Heart left ventricle (tissue), 13 donors: ENCODE measurements around the gene ADAMTS12.

ENCODE experiments used
- CTCF ChIP-seq, 12 donors: fragments of 200-600 bp; sonication (generic) in 4 of 12; IDR thresholded peaks; one replicate each; pipeline versions ENCODE4 v1.5.0 to v1.8.0; 2018 to 2022; ENCODE audit warnings: antibody characterized with exemption in 12 of 12, mild to moderate bottlenecking in 5 of 12
- POLR2A ChIP-seq, 2 donors: fragments of 450-650 bp; IDR thresholded peaks; one replicate each; pipeline ENCODE4 v1.6.1; 2017; ENCODE audit warnings: antibody characterized with exemption in 2 of 2, mild to moderate bottlenecking in 2 of 2, moderate library complexity in 2 of 2
- donor health status: ischemic (EF 13 %, LVEDD 7.1; RV severe dilation, severe dysfunction).
- donor health status: DM: no; HTN: yes; CAD: no.
- donor health status: DM: no; HTN: no; CAD: no.
- donor health status: ischemic (EF 25% LVEDD 6.9; RV normal size, moderate dysfunction).
- donor health status: ischemic (EF 25% LVEDD 5.7; RV mildly dilated, moderate dysfunction).
- donor health status: ischemic (EF 35%, LVEDD 5.7; RV mildly dilated, moderate dysfunction).
- donor health status: nonischemic (EF 11% LVEDD 7.7; RV severe dilation, severe dysfunction).
- donor health status: DM: yes; HTN: yes; CAD: no.
- donor health status: PGD.
- donor health status: ischemic (EF 29% LVEDD 5.4; RV normal size, mild dysfunction).
- donor health status: nonischemic (EF 23%, LVEDD 6.1; RV moderate dilation, normal function).

GRCh38 chr5:33639474-33639873 is 252.3 kb downstream of the ADAMTS12 start:
- TF ChIP-seq CTCF (IDR thresholded peaks at IDR 0.05) = no peak
- no peak for TF ChIP-seq POLR2A (IDR thresholded peaks at IDR 0.05)
